HG03060 (cell line): ENCODE data around the gene POLQ.
"Not testable (repeated sequence)": the region's sequence is repeated elsewhere in the genome, so short reads cannot be mapped to it uniquely, and the experiment has no call there.

Experiments used
- ATAC-seq: cut with Tn5 transposase; IDR thresholded peaks from one replicate; pipeline ENCODE4 v1.9.1; 2021; ENCODE audit warnings: low read depth, moderate number of reproducible peaks; ENCODE audit not compliant: unreplicated experiment

POLQ gene

GRCh38 chr3:121515313-121515712 lies 30.5 kb downstream of the POLQ start:
- no peak for ATAC-seq

- ATAC-seq, result no peak
Measured at GRCh38 chr3:121514496-121514895, 31.3 kb downstream of the POLQ start.

- no peak for ATAC-seq
Measured at GRCh38 chr3:121508389-121508788, 37.4 kb downstream of the POLQ start.

GRCh38 chr3:121505256-121505655 lies 40.5 kb downstream of the POLQ start:
- ATAC-seq, result no peak

- ATAC-seq, result no peak
Measured at GRCh38 chr3:121504618-121505017, 41.2 kb downstream of the POLQ start.

GRCh38 chr3:121496786-121497185 lies 49.0 kb downstream of the POLQ start:
- no peak for ATAC-seq

- no peak for ATAC-seq
Measured at GRCh38 chr3:121493431-121493830, 52.4 kb downstream of the POLQ start.

- no peak for ATAC-seq
Measured at GRCh38 chr3:121491683-121492320, 54.0 kb downstream of the POLQ start.

- no peak for ATAC-seq
Measured at GRCh38 chr3:121490161-121490560, 55.6 kb downstream of the POLQ start.

- ATAC-seq, result no peak
Measured at GRCh38 chr3:121488628-121489027, 57.2 kb downstream of the POLQ start.

- ATAC-seq, result no peak
Measured at GRCh38 chr3:121483290-121483689, 62.5 kb downstream of the POLQ start.

- ATAC-seq, result no peak
Measured at GRCh38 chr3:121482660-121483059, 63.1 kb downstream of the POLQ start.

GRCh38 chr3:121481106-121481880 lies 64.5 kb downstream of the POLQ start:
- ATAC-seq, result no peak

- ATAC-seq, result no peak
Measured at GRCh38 chr3:121477589-121477988, 68.2 kb downstream of the POLQ start.

GRCh38 chr3:121473001-121473400 lies 72.8 kb downstream of the POLQ start:
- ATAC-seq, result no peak

- ATAC-seq, result no peak
Measured at GRCh38 chr3:121467085-121467484, 78.7 kb downstream of the POLQ start.

GRCh38 chr3:121463745-121464144 lies 82.0 kb downstream of the POLQ start:
- ATAC-seq, result no peak

- ATAC-seq, result no peak
Measured at GRCh38 chr3:121462565-121462964, 83.2 kb downstream of the POLQ start.

- not testable (repeated sequence) for ATAC-seq
Measured at GRCh38 chr3:121451752-121452151, 94.0 kb downstream of the POLQ start.

GRCh38 chr3:121443456-121443855 lies 102.3 kb downstream of the POLQ start:
- ATAC-seq, result no peak

GRCh38 chr3:121436641-121437040 lies 109.1 kb downstream of the POLQ start:
- no peak for ATAC-seq

- no peak for ATAC-seq
Measured at GRCh38 chr3:121436074-121436473, 109.7 kb downstream of the POLQ start.
